Measurements from ENCODE around the gene OR4M1. TPM values are rescaled to one million over a fixed set of nuclear protein-coding genes. Genes with fewer than 3 reads are reported as not detected.
A peak's percentile ranks its signal among the peaks of the same experiment; 100 is the strongest.
"Not testable (repeated sequence)": the region's sequence is repeated elsewhere in the genome, so short reads cannot be mapped to it uniquely, and the experiment has no call there.

OR4M1 gene
- total RNA-seq, 4 donors from 2014 or later: not detected

GRCh38 chr14:19775587-19775986 is 2.3 kb downstream of the OR4M1 start:
- no peak for TF ChIP-seq CTCF (IDR thresholded peaks at IDR 0.05)
- no peak for DNase-seq (ENCODE audit: low spot score)
- ATAC-seq (ENCODE audit: low FRiP score): no peak

- ATAC-seq (ENCODE audit: low FRiP score): not testable (repeated sequence)
These were observed 12.5 kb downstream of the OR4M1 start for GRCh38 chr14:19785848-19786247.

GRCh38 chr14:19787318-19787717 is 14.0 kb downstream of the OR4M1 start:
- not testable (repeated sequence) for ATAC-seq (ENCODE audit: low FRiP score); DNase-seq (ENCODE audit: low spot score)

More at GRCh38 chr14:19785848-19786247, 12.5 kb downstream of the OR4M1 start:
- DNase-seq (ENCODE audit: low spot score): not testable (repeated sequence)

DNA sequence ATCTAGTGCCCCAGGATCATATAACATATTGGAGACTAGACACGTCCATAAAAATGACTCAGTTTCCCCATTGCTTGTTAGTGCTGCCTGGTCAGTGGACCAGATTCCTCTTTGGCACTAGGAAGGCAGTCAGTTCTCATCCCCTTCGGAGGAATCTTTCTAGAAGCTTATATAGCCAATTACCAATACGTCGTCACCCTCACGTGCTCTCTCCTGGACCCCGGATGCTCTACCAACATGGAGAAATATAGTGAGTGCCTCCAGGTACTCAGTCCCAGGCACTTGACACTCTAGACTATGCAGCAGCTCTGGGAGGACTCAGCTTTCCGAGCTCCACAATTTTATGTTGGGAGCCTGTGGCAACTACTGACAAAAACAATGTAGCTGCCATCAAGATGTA is 14.8 kb downstream of the OR4M1 start:
- DNase-seq (ENCODE audit: low spot score); ATAC-seq (ENCODE audit: low FRiP score): not testable (repeated sequence)

DNA sequence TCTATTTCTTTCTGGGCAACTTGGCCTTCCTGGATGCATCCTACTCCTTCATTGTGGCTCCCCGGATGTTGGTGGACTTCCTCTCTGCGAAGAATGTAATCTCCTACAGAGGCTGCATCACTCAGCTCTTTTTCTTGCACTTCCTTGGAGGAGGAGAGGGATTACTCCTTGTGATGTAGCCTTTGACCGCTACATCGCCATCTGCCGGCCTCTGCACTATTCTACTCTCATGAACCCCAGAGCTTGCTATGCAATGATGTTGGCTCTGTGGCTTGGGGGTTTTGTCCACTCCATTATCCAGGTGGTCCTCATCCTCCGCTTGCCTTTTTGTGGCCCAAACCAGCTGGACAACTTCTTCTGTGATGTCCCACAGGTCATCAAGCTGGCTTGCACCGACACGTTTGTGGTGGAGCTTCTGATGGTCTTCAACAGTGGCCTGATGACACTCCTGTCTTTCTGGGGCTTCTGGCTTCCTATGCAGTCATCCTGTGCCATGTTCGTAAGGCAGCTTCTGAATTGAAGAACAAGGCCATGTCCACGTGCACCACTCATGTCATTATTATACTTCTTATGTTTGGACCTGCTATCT is 23.3 kb downstream of the OR4M1 start:
- ATAC-seq (ENCODE audit: low FRiP score); DNase-seq (ENCODE audit: low spot score): not testable (repeated sequence)

GRCh38 chr14:19799880-19800279 is 26.6 kb downstream of the OR4M1 start:
- no peak for TF ChIP-seq CTCF (IDR thresholded peaks at IDR 0.05)
- DNase-seq (ENCODE audit: low spot score): no peak
- peak; percentile 15 for ATAC-seq (ENCODE audit: low FRiP score)

DNA sequence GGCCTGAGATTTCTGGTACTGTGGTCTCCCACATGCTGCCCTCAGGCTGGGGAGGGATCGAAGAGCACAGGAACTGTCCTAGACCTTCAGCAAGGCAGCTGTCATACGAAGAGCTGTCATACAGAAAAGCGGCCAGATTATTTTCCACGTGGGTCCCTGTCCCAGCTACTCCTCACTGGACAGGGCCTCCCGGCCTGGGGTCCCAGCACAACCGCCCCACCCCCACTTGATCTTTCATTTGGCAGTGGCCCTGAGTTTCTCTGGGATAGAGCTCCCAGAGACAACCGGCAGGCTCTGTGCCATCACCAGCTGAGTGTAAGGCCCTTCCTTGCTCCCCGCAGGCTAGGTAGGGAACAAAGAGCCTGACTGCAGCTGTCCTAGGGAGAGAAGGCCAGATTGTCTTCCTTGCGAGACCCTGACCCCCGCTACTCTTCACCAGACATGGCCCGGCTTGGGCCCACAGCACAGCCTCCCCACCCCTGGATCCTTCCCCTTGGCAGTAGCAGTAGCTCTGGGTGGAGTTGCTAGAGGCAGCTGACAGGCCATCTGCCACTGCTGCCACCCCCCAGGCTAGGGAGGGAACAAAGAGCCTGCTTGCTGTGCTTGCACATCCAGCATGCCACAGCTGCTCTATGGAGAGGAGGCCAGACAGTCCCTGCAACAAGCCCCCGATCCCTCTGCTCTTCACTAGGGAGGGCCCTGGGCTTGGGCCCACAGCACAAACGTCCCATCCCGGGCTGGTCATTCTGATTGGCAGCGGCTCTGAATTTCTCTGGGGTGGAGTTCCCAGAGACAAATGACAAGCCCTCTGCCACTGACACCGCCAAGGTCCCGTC is 27.2 kb downstream of the OR4M1 start:
- DNase-seq (ENCODE audit: low spot score) (no peak), ATAC-seq (ENCODE audit: low FRiP score) (no peak)
- no peak for TF ChIP-seq CTCF (IDR thresholded peaks at IDR 0.05)

GRCh38 chr14:19801118-19801464 is 27.8 kb downstream of the OR4M1 start:
- ATAC-seq (ENCODE audit: low FRiP score): no peak
- no peak for DNase-seq (ENCODE audit: low spot score)

DNA sequence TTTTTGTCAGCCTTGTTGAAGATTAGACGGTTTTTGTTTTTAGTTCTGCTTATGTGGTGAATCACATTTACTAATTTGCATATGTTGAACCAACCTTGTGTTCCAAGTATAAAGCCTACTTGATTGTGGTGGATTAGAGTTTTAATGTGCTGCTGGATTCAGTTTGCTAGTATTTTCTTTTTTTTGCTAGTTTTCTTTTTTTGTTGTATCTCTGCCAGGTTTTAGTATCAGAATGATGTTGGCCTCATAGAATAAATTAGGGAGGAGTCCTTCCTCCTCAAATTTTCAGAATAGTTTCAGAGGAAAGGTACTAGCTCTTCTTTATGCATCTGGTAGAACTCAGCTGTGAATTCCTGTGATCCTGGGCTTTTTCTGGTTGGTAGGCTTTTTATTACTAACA is 30.2 kb downstream of the OR4M1 start, which contains the start of gene OR4N2:
OR4N2 (plus strand) TSS at position 301 of the 400 bp plus-strand sequence. CDS start 23,679 bp downstream, outside the sequence.
- not testable (repeated sequence) for DNase-seq (ENCODE audit: low spot score)

More at GRCh38 chr14:19801118-19801464, 27.8 kb downstream of the OR4M1 start:
- TF ChIP-seq CTCF (IDR thresholded peaks at IDR 0.05): no peak

GRCh38 chr14:19813171-19813920 is 40.0 kb downstream of the OR4M1 start:
- DNase-seq (ENCODE audit: low spot score): not testable (repeated sequence)

More for the DNA sequence above, 30.2 kb downstream of the OR4M1 start, which contains the start of gene OR4N2:
- not testable (repeated sequence) for ATAC-seq (ENCODE audit: low FRiP score)

GRCh38 chr14:19819879-19820278 is 46.6 kb downstream of the OR4M1 start:
- not testable (repeated sequence) for ATAC-seq (ENCODE audit: low FRiP score)

More at GRCh38 chr14:19813171-19813920, 40.0 kb downstream of the OR4M1 start:
- not testable (repeated sequence) for ATAC-seq (ENCODE audit: low FRiP score)

DNA sequence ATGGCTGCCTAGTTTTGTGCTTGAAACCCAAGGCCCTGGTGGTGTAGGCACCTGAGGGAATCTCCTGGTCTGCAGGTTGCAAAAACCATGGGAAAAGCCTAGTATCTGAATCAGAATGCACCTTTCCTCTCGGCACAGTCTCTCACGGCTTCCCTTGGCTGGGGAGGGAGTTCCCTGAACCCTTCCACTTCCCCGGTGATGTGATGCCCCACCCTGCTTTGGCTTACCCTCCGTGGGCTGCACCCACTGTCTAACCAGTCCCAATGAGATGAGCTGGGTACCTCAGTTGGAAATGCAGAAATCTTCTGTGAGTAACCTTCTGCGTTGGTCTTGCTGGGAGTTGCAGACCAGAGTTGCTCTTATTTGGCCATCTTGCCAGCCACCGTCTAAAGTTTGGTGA is 47.7 kb downstream of the OR4M1 start:
- not testable (repeated sequence) for DNase-seq (ENCODE audit: low spot score); ATAC-seq (ENCODE audit: low FRiP score)

More at GRCh38 chr14:19819879-19820278, 46.6 kb downstream of the OR4M1 start:
- DNase-seq (ENCODE audit: low spot score): not testable (repeated sequence)

All from omental fat pad (tissue), 4 donors.